Activated CD8-positive, alpha-beta memory T cell treated with anti-CD3 and anti-CD28 coated beads for 1 hour (primary cell): ENCODE results near the gene TMEM132D.

Experiments
- DNase-seq, 2 donors: peaks; one replicate each; pipeline ENCODE4 v3.0.0-alpha.2; 2020; ENCODE audit warnings: low read depth in 1 of 2; ENCODE audit errors: extremely low read depth in 1 of 2

TMEM132D gene

GRCh38 chr12:129750421-129750820 is 153.4 kb downstream of the TMEM132D start:
- no peak for DNase-seq

GRCh38 chr12:129746318-129746717 is 157.5 kb downstream of the TMEM132D start:
- no peak for DNase-seq

- no peak for DNase-seq
Measured at GRCh38 chr12:129729170-129729569, 174.7 kb downstream of the TMEM132D start.

- no peak for DNase-seq
Measured at GRCh38 chr12:129727100-129727499, 176.7 kb downstream of the TMEM132D start.

GRCh38 chr12:129723260-129723659 is 180.6 kb downstream of the TMEM132D start:
- DNase-seq: no peak

- DNase-seq: no peak
Measured at GRCh38 chr12:129720618-129721017, 183.2 kb downstream of the TMEM132D start.

GRCh38 chr12:129719416-129719815 is 184.4 kb downstream of the TMEM132D start:
- no peak for DNase-seq

- DNase-seq: no peak
Measured at GRCh38 chr12:129717438-129717837, 186.4 kb downstream of the TMEM132D start.

GRCh38 chr12:129716825-129717224 is 187.0 kb downstream of the TMEM132D start:
- DNase-seq: no peak

GRCh38 chr12:129706716-129707115 is 197.1 kb downstream of the TMEM132D start:
- no peak for DNase-seq

- no peak for DNase-seq
Measured at GRCh38 chr12:129704232-129704830, 199.5 kb downstream of the TMEM132D start.

- no peak for DNase-seq
Measured at GRCh38 chr12:129701631-129702101, 202.2 kb downstream of the TMEM132D start.

- no peak for DNase-seq
Measured at GRCh38 chr12:129700036-129700435, 203.8 kb downstream of the TMEM132D start.

GRCh38 chr12:129696926-129697325 is 206.9 kb downstream of the TMEM132D start:
- DNase-seq: no peak

GRCh38 chr12:129696405-129696804 is 207.4 kb downstream of the TMEM132D start:
- DNase-seq: no peak

GRCh38 chr12:129693731-129694130 is 210.1 kb downstream of the TMEM132D start:
- no peak for DNase-seq

GRCh38 chr12:129687731-129688130 is 216.1 kb downstream of the TMEM132D start:
- no peak for DNase-seq

- no peak for DNase-seq
Measured at GRCh38 chr12:129681830-129682229, 222.0 kb downstream of the TMEM132D start.

GRCh38 chr12:129681151-129681550 is 222.7 kb downstream of the TMEM132D start:
- DNase-seq: no peak

GRCh38 chr12:129676411-129676810 is 227.4 kb downstream of the TMEM132D start:
- DNase-seq: no peak

GRCh38 chr12:129675947-129676346 is 227.9 kb downstream of the TMEM132D start:
- DNase-seq: no peak

GRCh38 chr12:129675496-129675895 is 228.3 kb downstream of the TMEM132D start:
- no peak for DNase-seq

GRCh38 chr12:129673806-129674205 is 230.0 kb downstream of the TMEM132D start:
- no peak for DNase-seq
